DND-41 (cell line): ENCODE measurements around the gene TSC22D2.

ENCODE experiments used
- CTCF ChIP-seq: IDR thresholded peaks from 2 replicates; pipeline ENCODE4 v1.5.1; 2012; ENCODE audit warnings: borderline replicate concordance, low read length, moderate library complexity, mild to moderate bottlenecking; ENCODE audit not compliant: poor library complexity, severe bottlenecking; ENCODE audit errors: extremely low read depth
- EZH2 ChIP-seq: IDR thresholded peaks from 3 replicates; pipeline ENCODE4 v1.6.1; 2012; ENCODE audit warnings: borderline replicate concordance, low read depth, mild to moderate bottlenecking, moderate library complexity, low read length, inconsistent platforms; ENCODE audit not compliant: severe bottlenecking

DNA sequence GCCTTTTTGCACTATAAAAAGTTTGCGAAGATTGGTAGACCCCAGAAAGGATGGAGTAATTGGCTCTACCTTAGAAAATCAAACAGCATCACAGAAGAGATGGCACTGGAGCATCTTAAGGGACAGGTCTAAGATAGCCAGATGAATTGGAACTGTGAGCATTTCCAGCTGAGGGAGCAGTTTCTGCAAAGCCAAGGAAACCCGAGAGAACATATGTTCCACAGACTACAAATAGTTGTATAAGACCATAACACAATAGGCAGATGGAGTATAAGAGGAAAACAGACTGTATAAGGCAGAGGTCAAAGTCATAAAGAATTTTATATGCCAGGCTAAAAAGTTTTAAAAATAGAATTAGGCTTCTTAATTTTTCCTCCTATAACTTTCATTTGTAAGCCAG is 46.0 kb downstream of the TSC22D2 start:
- TF ChIP-seq CTCF (no peak), EZH2 (no peak)
